Measurements from ENCODE around the gene C19orf44.
"Not testable (repeated sequence)": the region's sequence is repeated elsewhere in the genome, so short reads cannot be mapped to it uniquely, and the experiment has no call there.

C19orf44 gene

GRCh38 chr19:16495982-16496612, at the start of gene C19orf44, which contains the start of gene CALR3:
Gene C19orf44 (plus strand): TSS chr19:16496394. CDS start chr19:16500793, 4,399 bp downstream.
Gene CALR3 (minus strand): TSS chr19:16496167. CDS start chr19:16496129, 38 bp downstream.
- DNase-seq (ENCODE audit: low read depth), result peak; percentile 86

- DNase-seq (ENCODE audit: low read depth), result no peak
Measured at GRCh38 chr19:16446724-16447368, 49.3 kb upstream of the C19orf44 start.

DNA sequence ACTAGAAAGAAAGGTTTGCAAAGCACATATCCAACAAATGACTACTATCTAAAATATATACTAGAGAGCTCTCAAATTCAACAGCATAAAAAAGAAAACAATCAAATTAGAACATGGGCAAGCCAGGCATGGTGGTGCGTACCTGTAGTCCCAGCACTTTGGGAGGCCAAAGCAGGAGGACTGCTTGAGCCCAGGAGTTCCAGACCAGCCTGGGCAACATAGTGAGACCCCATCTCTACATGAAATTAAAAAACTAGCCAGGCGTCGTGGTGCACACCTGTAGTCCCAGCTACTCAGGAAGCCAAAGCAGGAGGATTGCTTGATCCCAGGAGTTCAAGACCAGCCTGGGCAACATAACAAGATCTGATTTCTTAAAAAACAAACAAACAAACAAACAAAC, 47.3 kb upstream of the C19orf44 start:
- not testable (repeated sequence) for DNase-seq (ENCODE audit: low read depth)

DNA sequence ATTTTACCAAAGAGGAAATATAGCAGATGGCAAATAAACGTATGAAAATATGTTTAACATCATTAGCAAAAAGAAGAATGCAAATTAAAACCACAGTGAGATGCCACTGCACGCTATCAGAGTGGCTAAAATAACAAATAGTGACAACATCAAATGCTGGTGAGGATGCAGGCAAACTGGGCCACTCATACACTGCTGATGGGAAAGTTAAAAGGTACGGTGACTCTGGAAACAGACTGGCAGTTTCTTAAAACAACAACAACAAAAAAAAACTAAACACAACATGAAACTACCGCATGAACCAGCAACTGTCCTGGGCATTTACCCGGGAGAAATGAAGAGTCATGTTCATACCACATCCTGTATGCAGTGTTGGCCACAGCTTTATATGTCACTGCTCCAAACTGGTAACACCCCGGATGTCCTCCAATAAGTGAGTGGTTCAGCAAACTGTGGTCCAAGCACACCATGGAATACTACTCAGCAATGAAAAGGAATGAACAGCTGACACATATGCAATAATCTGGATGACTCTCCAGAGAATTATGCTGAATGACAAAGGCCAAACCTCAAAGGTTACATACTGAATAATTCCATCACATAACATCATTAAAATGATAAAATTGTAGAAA, 46.7 kb upstream of the C19orf44 start:
- no peak for DNase-seq (ENCODE audit: low read depth)

- no peak for DNase-seq (ENCODE audit: low read depth)
Measured at GRCh38 chr19:16452325-16452724, 43.9 kb upstream of the C19orf44 start.

- no peak for DNase-seq (ENCODE audit: low read depth)
Measured at GRCh38 chr19:16454351-16454918, 41.8 kb upstream of the C19orf44 start.

DNA sequence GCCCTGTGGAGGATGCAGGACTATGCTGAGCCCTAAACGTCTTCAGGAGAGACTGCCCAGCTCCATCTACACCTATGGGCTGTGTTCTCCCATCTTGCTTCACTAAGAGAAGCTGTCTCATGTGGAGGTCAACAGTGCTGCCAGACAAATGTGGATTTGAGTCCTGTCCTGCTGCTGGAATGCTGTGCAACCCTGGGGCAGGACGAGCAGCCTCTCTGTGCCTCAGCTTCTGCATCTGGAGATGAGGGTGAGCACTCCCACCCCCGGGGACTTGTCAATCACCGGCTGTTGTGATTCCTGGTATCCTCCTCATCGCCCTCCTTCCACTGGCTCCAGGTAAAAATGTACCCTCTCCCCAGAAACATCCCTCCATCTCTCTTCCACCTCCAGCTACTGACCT, 40.7 kb upstream of the C19orf44 start:
- no peak for DNase-seq (ENCODE audit: low read depth)

DNA sequence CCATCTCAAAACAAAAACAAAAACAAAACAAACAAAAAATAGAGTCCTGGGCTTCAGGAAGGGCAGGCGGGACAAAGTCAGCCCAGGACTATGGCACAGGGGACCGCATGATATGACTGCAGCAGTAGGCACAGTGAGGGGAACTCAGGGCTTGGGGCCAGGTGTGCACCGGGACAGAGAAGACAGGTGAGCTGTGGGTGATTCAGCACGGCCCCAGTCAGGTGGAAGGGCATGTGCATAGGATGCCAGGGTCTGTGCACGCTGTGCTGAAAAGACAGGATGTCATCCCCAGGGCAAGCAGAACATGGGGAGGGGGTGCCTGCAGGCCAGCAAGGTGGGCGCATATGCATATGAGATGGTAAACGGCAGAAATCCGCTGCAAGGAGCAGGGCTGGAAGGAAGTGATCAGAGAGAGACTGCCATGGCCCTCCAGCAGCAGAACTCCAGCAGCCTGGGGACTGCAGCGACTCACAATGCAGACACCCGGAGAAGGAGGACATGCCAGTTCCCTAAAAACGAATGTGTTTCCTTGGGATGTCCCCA, 39.5 kb upstream of the C19orf44 start:
- DNase-seq (ENCODE audit: low read depth), result no peak

DNA sequence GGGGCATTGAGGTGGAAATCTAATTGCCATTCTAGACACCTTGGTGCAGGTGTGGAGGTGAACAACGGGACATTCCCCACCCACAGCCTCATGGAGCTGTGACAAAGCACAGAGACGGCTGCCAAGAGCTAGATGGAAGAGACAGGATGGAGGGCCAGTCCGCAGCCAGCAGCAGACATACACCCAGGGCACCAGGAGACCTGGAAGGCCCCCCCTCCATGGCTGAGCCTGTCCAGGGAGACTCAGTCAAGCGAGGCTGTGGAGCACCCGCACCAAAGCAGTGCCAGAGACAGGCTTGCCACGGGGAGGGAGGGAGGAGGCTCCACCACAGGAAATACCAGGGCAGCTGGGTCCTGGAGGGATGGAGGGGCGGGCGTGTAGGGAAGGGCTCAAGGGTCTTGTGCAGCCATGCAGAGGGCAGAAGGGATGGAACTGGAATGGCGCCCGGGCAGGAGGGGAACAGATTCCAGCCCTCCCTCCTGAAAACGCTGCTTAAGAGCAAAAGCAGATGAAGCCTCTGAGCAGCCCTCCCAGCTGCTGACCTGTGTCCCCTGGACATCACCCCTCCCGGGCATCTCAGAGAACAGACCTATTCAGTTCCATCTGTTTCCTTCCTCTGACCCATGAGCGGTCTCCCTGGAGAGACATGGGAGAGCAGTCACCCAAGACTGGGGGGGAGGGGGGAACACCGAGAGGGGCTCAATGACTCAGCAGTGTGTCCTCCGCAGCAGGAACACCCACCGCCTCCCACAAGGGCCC, 38.8 kb upstream of the C19orf44 start:
- DNase-seq (ENCODE audit: low read depth), result no peak

GRCh38 chr19:16457954-16458331, 38.3 kb upstream of the C19orf44 start:
- DNase-seq (ENCODE audit: low read depth), result no peak

DNA sequence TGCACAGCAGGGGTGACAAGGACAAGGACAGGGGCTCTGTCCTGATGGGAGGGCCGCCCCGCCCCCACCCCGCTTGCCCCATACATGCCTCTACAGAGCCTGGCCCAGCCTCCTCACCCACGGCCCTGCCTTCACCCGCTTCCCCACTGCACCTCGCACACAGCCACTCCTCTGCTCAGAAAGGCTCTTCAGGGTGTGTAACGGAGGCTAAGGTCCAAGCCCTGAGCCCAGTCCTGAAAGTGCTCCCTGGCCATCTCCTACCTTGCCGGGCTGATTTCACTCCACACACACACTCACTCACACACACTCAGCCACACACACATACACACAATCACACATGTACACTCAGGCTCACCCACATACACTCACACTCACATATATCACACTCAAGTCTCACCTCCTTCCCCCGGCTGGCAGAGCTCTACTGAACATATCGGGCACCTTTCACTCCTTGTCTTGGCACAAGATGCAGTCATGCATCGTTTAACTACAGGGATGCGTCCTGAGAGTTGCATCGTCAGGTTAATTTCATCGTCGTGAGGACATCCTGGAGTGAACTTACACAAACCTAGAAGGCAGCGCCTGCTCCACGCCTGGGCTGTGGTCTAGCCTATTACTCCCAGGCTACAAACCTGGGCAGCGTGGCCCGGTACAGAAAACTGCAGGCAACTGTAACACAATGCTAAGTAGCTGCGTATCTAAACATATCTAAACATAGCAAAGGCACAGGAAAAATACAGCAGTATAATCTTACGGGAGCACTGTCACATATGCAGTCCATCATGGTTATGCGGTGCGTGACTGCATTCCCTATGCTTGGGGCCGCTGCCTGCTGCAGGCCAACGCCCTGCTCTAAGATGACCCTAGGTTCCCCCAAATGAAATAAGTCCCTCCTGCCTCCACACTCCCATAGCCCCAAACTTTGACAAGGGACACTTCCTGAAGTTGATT, 37.5 kb upstream of the C19orf44 start:
- DNase-seq (ENCODE audit: low read depth), result no peak

DNA sequence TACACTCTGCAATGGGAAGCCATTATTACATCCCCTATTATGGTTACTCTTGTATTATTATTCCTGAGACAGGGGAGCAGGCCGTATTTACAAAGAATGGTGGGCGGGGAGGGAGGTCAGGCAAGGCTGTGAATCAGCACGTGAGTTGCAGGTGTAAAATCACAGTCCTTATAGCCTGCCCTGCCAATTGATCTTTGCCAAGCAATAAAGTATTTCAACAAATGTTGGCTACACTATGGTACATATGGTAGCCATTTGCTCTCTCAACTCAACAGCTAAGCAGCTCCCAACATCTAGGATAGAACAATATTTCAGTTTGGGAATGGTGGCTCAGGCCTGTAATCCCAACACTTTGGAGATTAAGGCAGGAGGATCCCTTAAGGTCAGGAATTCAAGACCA, 36.5 kb upstream of the C19orf44 start:
- DNase-seq (ENCODE audit: low read depth), result no peak

DNA sequence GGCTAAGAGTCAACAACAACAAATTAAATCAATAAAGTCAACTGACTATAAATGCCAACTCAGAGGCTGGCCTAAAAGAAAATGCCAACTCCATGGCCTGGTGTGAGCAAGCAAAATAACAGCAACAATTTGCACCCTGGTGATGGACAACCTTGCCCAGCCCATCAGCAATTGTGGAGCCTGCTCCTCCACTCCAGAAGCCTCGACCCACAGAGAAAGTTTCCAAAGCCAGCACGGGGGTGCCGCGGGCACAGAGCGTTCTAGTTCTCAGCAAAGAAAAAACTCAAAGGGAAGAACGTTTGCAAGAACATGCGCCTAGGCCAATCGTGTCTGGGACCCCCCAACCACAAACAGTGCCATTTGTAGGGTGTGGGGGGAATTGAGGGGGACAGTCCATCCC, 35.7 kb upstream of the C19orf44 start:
- no peak for DNase-seq (ENCODE audit: low read depth)

DNA sequence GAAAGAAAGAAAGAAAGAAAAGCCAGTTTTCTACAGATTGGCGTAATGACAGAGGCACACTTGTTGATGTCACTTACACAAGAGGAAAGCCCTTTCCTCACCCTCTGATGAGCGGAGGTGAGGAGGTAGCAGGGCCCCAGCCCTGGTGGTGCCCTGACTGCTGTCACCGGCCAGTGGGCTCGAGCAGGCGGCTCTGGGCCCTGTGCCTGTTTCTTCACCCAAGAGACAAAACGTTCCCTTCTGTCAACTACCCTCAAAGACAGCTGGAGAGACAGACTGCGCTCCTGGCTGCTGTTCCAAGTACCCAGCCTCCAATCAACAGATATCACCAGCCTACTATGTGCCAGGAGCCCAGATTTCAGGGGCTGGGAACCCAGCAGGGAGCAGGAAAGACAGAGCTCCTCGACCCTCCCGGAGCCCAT, 34.6 kb upstream of the C19orf44 start:
- DNase-seq (ENCODE audit: low read depth), result no peak

DNA sequence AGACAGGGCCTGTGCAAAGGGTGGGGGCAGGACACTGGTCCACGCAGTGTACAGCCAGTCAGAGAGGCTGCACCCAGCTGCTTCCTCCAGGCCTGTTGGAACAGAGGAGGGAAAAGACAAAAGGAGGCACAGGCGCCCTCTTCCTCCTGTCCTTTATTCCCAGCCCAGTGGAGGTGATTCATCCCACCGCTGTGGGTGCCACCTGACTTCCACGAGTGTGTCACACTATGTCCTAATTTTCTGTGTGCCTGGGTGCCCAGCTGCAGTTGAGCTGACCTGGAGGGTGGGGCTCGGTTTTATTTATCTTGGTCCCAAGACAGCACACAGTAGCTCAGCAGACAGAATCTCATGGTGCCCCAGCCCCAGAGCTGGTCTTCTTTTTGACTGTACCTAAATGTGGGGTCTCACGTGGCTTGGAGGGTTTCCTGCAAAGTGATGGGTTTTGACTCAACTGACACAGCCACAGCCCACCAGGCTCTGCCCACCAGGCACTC, 33.4 kb upstream of the C19orf44 start:
- no peak for DNase-seq (ENCODE audit: low read depth)

GRCh38 chr19:16463341-16463990, 32.7 kb upstream of the C19orf44 start:
- no peak for DNase-seq (ENCODE audit: low read depth)

DNA sequence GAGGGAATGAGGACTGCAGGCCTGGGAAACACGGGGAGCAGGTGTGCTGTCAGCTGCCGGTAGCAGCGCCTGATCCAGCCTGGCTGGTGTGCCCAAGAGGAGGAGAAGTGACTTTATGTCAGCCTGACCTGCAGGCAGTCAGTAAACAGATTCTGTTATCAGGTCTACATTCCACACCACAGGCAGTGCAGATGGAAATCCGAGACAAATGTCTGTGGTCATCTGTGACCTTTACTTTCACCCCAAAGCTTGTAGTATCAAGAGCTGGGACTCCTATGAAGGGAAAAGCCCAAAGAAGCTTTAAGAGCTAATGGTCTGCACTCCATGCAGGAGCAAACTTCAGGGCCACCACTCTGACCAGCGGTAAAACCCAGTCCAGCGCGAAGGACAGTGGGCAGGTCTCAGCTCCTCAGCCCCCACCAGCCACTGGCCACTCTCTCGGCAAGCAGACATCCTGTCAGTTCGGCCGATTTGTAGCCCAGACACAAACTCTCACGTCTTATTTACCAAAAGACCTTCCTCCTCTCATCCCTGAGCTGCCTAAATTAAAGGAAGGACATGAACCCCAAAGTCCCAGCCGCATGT, 32.1 kb upstream of the C19orf44 start:
- DNase-seq (ENCODE audit: low read depth), result no peak

DNA sequence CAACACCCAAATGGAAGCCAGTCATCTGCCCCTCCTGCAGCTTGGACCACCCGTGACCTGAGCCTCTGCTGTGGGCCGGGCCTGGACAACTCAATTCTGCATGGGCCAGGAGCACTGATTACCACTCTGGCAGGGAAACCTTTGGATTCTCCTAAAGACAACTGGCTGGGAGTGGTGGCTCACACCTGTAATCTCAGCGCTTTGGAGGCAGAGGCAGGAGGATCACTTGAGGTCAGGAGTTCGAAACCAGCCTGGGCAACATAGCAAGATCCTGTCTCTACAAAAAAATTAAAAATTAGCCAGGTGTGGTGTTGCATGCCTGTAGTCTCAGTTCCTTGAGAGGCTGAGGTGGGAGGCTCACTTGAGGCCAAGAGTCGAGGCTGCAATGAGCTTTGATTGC, 31.0 kb upstream of the C19orf44 start:
- no peak for DNase-seq (ENCODE audit: low read depth)

GRCh38 chr19:16466802-16467427, 29.3 kb upstream of the C19orf44 start:
- not testable (repeated sequence) for DNase-seq (ENCODE audit: low read depth)

All from HS-5 (cell line).